HFFc6 (cell line): ENCODE measurements around the gene PRG3. TPM values are rescaled to one million over a fixed set of nuclear protein-coding genes. Genes with fewer than 3 reads are reported as not detected.
A peak's percentile ranks its signal among the peaks of the same experiment; 100 is the strongest.

Experiments used
- DNase-seq: peaks from one replicate; pipeline ENCODE4 v3.0.0-alpha.2; 2018
- H3K27ac Mint-ChIP-seq: 2 replicates; pipeline ENCODE4 v1.8.0; 2020; ENCODE audit warnings: mild to moderate bottlenecking, mixed read lengths
- H3K27me3 Mint-ChIP-seq: 2 replicates; pipeline ENCODE4 v1.8.0; 2021; ENCODE audit warnings: mild to moderate bottlenecking, moderate library complexity, mixed read lengths; ENCODE audit not compliant: insufficient read depth
- H3K36me3 Mint-ChIP-seq: 2 replicates; pipeline ENCODE4 v1.8.0; 2021; ENCODE audit warnings: low read depth, mixed read lengths
- H3K4me1 Mint-ChIP-seq: 2 replicates; pipeline ENCODE4 v1.8.0; 2020; ENCODE audit warnings: low read depth, mixed read lengths
- H3K4me3 Mint-ChIP-seq: 2 replicates; pipeline ENCODE4 v1.8.0; 2020; ENCODE audit warnings: mild to moderate bottlenecking, moderate library complexity, mixed read lengths
- H3K9me3 Mint-ChIP-seq: 2 replicates; pipeline ENCODE4 v1.8.0; 2020; ENCODE audit warnings: mild to moderate bottlenecking, mixed read lengths
- CTCF ChIP-seq: fragments of 200-600 bp; sonication (generic); IDR thresholded peaks from 2 replicates; pipeline ENCODE4 v1.5.0; 2021; ENCODE audit warnings: antibody characterized with exemption, mild to moderate bottlenecking
- total RNA-seq, 6 experiments: library from RNA; stranded (reverse); fragmentation: NEBNext Ultra II Directional; extraction: Animal tissue kit (Norgen Biotek cat#: 25700); gene quantifications; 2 replicates in 1 of 6; 3 replicates in 5 of 6; pipeline ENCODE4 v1.2.3, GENCODE V29; 2021

Gene PRG3
- total RNA-seq, 6 experiments from 2014 or later = not detected

- H3K36me3 Mint-ChIP-seq = peaks cover 8% of the 10 kb centered on the region; the same call in 1 of the 2 replicates
- H3K9me3 Mint-ChIP-seq = no peaks in the 10 kb centered on the region
- H3K27me3 Mint-ChIP-seq = peaks cover 2% of the 10 kb centered on the region
- H3K27ac Mint-ChIP-seq = no peak overlapping the region
- H3K4me1 Mint-ChIP-seq = peaks cover 10% of the 10 kb centered on the region
- H3K4me3 Mint-ChIP-seq = no peak overlapping the region
- no peak for DNase-seq
- no peak for TF ChIP-seq CTCF
Observed at GRCh38 chr11:57414612-57415212, 33.8 kb upstream of the PRG3 start.

GRCh38 chr11:57413681-57414080 is 32.7 kb upstream of the PRG3 start:
- H3K36me3 Mint-ChIP-seq = peaks cover 8% of the 10 kb centered on the region; the same call in 1 of the 2 replicates
- TF ChIP-seq CTCF = no peak
- no peak overlapping the region for H3K27ac Mint-ChIP-seq
- no peak for DNase-seq
- H3K4me1 Mint-ChIP-seq = peaks cover 10% of the 10 kb centered on the region
- no peak overlapping the region for H3K4me3 Mint-ChIP-seq
- peaks cover 1% of the 10 kb centered on the region for H3K27me3 Mint-ChIP-seq
- no peaks in the 10 kb centered on the region for H3K9me3 Mint-ChIP-seq

- H3K4me3 Mint-ChIP-seq = no peak overlapping the region
Observed at GRCh38 chr11:57410287-57410686, 29.3 kb upstream of the PRG3 start.

GRCh38 chr11:57409321-57410100 is 28.6 kb upstream of the PRG3 start:
- TF ChIP-seq CTCF = no peak
- H3K27me3 Mint-ChIP-seq = no peaks in the 10 kb centered on the region; the same call in none of the 2 replicates
- no peaks in the 10 kb centered on the region for H3K9me3 Mint-ChIP-seq

More at GRCh38 chr11:57410287-57410686, 29.3 kb upstream of the PRG3 start:
- Mint-ChIP-seq H3K36me3 (no peaks in the 10 kb centered on the region; the same call in 1 of the 2 replicates), H3K9me3 (no peaks in the 10 kb centered on the region), H3K27me3 (no peaks in the 10 kb centered on the region; the same call in none of the 2 replicates), H3K4me1 (peaks cover 18% of the 10 kb centered on the region), H3K27ac (no peak overlapping the region)
- DNase-seq = peak; percentile 70
- TF ChIP-seq CTCF = no peak

GRCh38 chr11:57408771-57409170 is 27.8 kb upstream of the PRG3 start:
- Mint-ChIP-seq H3K27me3 (no peaks in the 10 kb centered on the region; the same call in none of the 2 replicates), H3K27ac (no peak overlapping the region), H3K36me3 (no peaks in the 10 kb centered on the region; the same call in 1 of the 2 replicates), H3K9me3 (no peaks in the 10 kb centered on the region), H3K4me3 (no peak overlapping the region), H3K4me1 (peaks cover 18% of the 10 kb centered on the region)
- no peak for TF ChIP-seq CTCF
- DNase-seq = no peak

More at GRCh38 chr11:57409321-57410100, 28.6 kb upstream of the PRG3 start:
- Mint-ChIP-seq H3K27ac (no peak overlapping the region), H3K4me1 (peaks cover 18% of the 10 kb centered on the region), H3K36me3 (no peaks in the 10 kb centered on the region; the same call in 1 of the 2 replicates), H3K4me3 (no peak overlapping the region)
- no peak for DNase-seq
